Fibroblast of the aortic adventitia (primary cell): Measurements from ENCODE around the gene DOCK4. TPM values are rescaled to one million over a fixed set of nuclear protein-coding genes. Genes with fewer than 3 reads are reported as not detected.

ENCODE experiments used
- DNase-seq: peaks from one replicate; pipeline ENCODE4 v3.0.0-alpha.2; 2010; ENCODE audit warnings: low read depth
- H3K4me3 ChIP-seq: 2 replicates; pipeline ENCODE4 v1.5.1; 2011; ENCODE audit warnings: low read depth, mild to moderate bottlenecking, control low read depth, low read length, moderate library complexity
- CTCF ChIP-seq: IDR thresholded peaks from 2 replicates; pipeline ENCODE4 v1.5.1; 2011; ENCODE audit warnings: mild to moderate bottlenecking, low read length, control low read depth, inconsistent platforms; ENCODE audit not compliant: insufficient read depth
- total RNA-seq: library from RNA; depleted of rRNA; stranded (reverse); fragments of >200 nt; gene quantifications from 2 replicates; pipeline ENCODE4 v1.2.3, GENCODE V29; 2012; ENCODE audit warnings: low replicate concordance

DOCK4 gene
- total RNA-seq, 1 donor, result 25.9 TPM

- no peak for DNase-seq
- TF ChIP-seq CTCF, result no peak
- no peak overlapping the region for H3K4me3 ChIP-seq
These were observed 364.5 kb downstream of the DOCK4 start for GRCh38 chr7:111841596-111842205.

GRCh38 chr7:111840528-111840927 lies 365.7 kb downstream of the DOCK4 start:
- TF ChIP-seq CTCF, result no peak
- H3K4me3 ChIP-seq, result no peak overlapping the region
- DNase-seq, result no peak

- DNase-seq, result no peak
- no peak overlapping the region for H3K4me3 ChIP-seq
- TF ChIP-seq CTCF, result no peak
These were observed 366.9 kb downstream of the DOCK4 start for GRCh38 chr7:111839261-111839660.

- no peak for DNase-seq
- H3K4me3 ChIP-seq, result no peak overlapping the region
- no peak for TF ChIP-seq CTCF
These were observed 369.6 kb downstream of the DOCK4 start for GRCh38 chr7:111836592-111836991.

GRCh38 chr7:111835066-111835465 lies 371.1 kb downstream of the DOCK4 start:
- no peak overlapping the region for H3K4me3 ChIP-seq
- no peak for TF ChIP-seq CTCF
- peak; percentile 91 for DNase-seq

- no peak for DNase-seq
- no peak for TF ChIP-seq CTCF
These were observed 371.8 kb downstream of the DOCK4 start for GRCh38 chr7:111834367-111834766.

GRCh38 chr7:111833466-111833865 lies 372.7 kb downstream of the DOCK4 start:
- peak; percentile 68 for DNase-seq
- no peak for TF ChIP-seq CTCF
- no peak overlapping the region for H3K4me3 ChIP-seq

More at GRCh38 chr7:111834367-111834766, 371.8 kb downstream of the DOCK4 start:
- H3K4me3 ChIP-seq, result no peak overlapping the region
